Measurements from ENCODE around the gene CRY2. TPM values are rescaled to one million over a fixed set of nuclear protein-coding genes. Genes with fewer than 3 reads are reported as not detected.

CRY2 gene
- total and polyA plus RNA-seq, 10 of the 15 experiments (the other 5 are each of a cell fraction or from before 2014, with no cell fraction given) = 1.2 to 14.7 (median 8.1) TPM

DNA sequence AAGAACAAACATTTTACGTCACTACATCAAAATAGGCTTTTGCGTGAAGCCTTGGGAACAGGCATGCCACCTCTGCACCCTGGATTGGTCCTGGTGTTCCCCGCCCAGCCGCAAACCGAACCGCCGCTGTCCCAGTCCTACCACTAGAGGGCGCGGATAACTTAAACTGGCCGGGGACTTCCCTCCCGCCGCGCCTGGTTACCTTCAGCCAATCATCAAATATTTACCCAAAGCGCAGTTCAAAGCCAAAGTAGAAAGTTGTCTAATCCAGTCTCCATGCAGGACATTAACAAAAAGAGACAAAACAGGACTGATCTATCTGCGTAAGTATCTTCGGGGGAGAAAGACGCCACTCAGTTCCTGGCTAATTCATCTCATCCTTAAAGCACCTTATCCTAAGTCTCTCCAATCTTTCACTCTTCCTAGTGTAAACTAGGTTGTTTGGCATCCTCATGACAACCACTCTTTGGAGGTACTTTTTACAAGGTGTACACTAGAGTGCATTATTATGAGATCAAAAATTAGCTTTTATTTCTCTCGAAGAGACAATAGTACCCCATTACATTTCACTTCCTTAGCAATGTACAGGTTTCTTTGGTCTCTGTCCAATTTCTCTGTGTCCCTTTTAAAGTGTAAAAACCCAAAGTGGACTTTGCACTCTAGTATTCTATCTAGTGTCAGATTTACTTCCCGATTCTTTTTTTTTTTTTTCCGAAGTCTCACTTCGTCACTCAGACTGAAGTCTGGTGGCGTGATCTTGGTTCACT is 3.9 kb upstream of the CRY2 start (continued):
- TF ChIP-seq, protein P1, sequence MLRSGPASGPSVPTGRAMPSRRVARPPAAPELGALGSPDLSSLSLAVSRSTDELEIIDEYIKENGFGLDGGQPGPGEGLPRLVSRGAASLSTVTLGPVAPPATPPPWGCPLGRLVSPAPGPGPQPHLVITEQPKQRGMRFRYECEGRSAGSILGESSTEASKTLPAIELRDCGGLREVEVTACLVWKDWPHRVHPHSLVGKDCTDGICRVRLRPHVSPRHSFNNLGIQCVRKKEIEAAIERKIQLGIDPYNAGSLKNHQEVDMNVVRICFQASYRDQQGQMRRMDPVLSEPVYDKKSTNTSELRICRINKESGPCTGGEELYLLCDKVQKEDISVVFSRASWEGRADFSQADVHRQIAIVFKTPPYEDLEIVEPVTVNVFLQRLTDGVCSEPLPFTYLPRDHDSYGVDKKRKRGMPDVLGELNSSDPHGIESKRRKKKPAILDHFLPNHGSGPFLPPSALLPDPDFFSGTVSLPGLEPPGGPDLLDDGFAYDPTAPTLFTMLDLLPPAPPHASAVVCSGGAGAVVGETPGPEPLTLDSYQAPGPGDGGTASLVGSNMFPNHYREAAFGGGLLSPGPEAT (IDR thresholded peaks at IDR 0.05; ENCODE audit: low read depth) = 0 out of 2 replicates have a peak, but pooled peaks have one; percentile 30
- TF ChIP-seq FOXK2 (IDR thresholded peaks at IDR 0.05) (no peak), TCF3 (IDR thresholded peaks at IDR 0.05; ENCODE audit: borderline replicate concordance, insufficient read depth, low read depth, low read length) (no peak), TCF12 (IDR thresholded peaks at IDR 0.05; ENCODE audit: low read depth, low read length) (0 out of 2 replicates have a peak, but pooled peaks have one; percentile 28), BHLHE40 (IDR thresholded peaks at IDR 0.05; ENCODE audit: borderline replicate concordance in 1 of 2, low read depth in 2 of 2, low read length in 1 of 2) (peak; percentile 39 to 55; a peak in 3 of 4 replicates), RFX5 (IDR thresholded peaks at IDR 0.05; ENCODE audit: low read depth, low read length) (0 out of 2 replicates have a peak, but pooled peaks have one; percentile 19), IRF4 (IDR thresholded peaks at IDR 0.05; ENCODE audit: low read depth, low read length) (0 out of 2 replicates have a peak, but pooled peaks have one; percentile 17), LARP7 (IDR thresholded peaks at IDR 0.05) (peak; percentile 34; the same call in 1 of the 2 replicates), ATF7 (IDR thresholded peaks at IDR 0.05; ENCODE audit: low read depth) (no peak), DPF2 (IDR thresholded peaks at IDR 0.05) (peak; percentile 28), IKZF2 (IDR thresholded peaks at IDR 0.05) (no peak; a peak in 4 of 4 replicates), IKZF1 (conservative IDR thresholded peaks at IDR 0.05) (peak; percentile 65; the same call in 1 of the 2 replicates), SMC3 (IDR thresholded peaks at IDR 0.05; ENCODE audit: borderline replicate concordance, low read length) (peak; percentile 55; the same call in 1 of the 2 replicates), CBFB (IDR thresholded peaks at IDR 0.05; ENCODE audit: low read depth) (peak; percentile 53; the same call in 1 of the 2 replicates)
- TF ChIP-seq, protein P2, sequence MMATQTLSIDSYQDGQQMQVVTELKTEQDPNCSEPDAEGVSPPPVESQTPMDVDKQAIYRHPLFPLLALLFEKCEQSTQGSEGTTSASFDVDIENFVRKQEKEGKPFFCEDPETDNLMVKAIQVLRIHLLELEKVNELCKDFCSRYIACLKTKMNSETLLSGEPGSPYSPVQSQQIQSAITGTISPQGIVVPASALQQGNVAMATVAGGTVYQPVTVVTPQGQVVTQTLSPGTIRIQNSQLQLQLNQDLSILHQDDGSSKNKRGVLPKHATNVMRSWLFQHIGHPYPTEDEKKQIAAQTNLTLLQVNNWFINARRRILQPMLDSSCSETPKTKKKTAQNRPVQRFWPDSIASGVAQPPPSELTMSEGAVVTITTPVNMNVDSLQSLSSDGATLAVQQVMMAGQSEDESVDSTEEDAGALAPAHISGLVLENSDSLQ (IDR thresholded peaks at IDR 0.05) = peak; percentile 68
- TF ChIP-seq, protein P3, sequence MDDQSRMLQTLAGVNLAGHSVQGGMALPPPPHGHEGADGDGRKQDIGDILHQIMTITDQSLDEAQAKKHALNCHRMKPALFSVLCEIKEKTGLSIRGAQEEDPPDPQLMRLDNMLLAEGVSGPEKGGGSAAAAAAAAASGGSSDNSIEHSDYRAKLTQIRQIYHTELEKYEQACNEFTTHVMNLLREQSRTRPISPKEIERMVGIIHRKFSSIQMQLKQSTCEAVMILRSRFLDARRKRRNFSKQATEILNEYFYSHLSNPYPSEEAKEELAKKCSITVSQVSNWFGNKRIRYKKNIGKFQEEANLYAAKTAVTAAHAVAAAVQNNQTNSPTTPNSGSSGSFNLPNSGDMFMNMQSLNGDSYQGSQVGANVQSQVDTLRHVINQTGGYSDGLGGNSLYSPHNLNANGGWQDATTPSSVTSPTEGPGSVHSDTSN (IDR thresholded peaks at IDR 0.05; ENCODE audit: insufficient replicate concordance, low read depth, low read length) = no peak
- TF ChIP-seq, protein P4, sequence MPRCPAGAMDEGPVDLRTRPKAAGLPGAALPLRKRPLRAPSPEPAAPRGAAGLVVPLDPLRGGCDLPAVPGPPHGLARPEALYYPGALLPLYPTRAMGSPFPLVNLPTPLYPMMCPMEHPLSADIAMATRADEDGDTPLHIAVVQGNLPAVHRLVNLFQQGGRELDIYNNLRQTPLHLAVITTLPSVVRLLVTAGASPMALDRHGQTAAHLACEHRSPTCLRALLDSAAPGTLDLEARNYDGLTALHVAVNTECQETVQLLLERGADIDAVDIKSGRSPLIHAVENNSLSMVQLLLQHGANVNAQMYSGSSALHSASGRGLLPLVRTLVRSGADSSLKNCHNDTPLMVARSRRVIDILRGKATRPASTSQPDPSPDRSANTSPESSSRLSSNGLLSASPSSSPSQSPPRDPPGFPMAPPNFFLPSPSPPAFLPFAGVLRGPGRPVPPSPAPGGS (IDR thresholded peaks at IDR 0.05; ENCODE audit: borderline replicate concordance, insufficient read depth, low read depth, low read length, poor library complexity, severe bottlenecking) = peak; percentile 66
- TF ChIP-seq, protein P5, sequence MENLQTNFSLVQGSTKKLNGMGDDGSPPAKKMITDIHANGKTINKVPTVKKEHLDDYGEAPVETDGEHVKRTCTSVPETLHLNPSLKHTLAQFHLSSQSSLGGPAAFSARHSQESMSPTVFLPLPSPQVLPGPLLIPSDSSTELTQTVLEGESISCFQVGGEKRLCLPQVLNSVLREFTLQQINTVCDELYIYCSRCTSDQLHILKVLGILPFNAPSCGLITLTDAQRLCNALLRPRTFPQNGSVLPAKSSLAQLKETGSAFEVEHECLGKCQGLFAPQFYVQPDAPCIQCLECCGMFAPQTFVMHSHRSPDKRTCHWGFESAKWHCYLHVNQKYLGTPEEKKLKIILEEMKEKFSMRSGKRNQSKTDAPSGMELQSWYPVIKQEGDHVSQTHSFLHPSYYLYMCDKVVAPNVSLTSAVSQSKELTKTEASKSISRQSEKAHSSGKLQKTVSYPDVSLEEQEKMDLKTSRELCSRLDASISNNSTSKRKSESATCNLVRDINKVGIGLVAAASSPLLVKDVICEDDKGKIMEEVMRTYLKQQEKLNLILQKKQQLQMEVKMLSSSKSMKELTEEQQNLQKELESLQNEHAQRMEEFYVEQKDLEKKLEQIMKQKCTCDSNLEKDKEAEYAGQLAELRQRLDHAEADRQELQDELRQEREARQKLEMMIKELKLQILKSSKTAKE (IDR thresholded peaks at IDR 0.05; ENCODE audit: low read depth, poor library complexity, severe bottlenecking) = peak; percentile 22
- TF ChIP-seq, protein P6, sequence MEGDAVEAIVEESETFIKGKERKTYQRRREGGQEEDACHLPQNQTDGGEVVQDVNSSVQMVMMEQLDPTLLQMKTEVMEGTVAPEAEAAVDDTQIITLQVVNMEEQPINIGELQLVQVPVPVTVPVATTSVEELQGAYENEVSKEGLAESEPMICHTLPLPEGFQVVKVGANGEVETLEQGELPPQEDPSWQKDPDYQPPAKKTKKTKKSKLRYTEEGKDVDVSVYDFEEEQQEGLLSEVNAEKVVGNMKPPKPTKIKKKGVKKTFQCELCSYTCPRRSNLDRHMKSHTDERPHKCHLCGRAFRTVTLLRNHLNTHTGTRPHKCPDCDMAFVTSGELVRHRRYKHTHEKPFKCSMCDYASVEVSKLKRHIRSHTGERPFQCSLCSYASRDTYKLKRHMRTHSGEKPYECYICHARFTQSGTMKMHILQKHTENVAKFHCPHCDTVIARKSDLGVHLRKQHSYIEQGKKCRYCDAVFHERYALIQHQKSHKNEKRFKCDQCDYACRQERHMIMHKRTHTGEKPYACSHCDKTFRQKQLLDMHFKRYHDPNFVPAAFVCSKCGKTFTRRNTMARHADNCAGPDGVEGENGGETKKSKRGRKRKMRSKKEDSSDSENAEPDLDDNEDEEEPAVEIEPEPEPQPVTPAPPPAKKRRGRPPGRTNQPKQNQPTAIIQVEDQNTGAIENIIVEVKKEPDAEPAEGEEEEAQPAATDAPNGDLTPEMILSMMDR (IDR thresholded peaks at IDR 0.05 in 2 of 3, conservative IDR thresholded peaks at IDR 0.05 in 1 of 3; ENCODE audit: control insufficient read depth in 2 of 3, extremely low read depth in 1 of 3, insufficient read depth in 1 of 3, low read depth in 3 of 3, low read length in 3 of 3) = peak; percentile 92 to 99 (median 93); a peak in 5 of 6 replicates

Measured in GM12878 (cell line).